Measurements from ENCODE around the gene NSMCE1.
"Not testable (repeated sequence)": the region's sequence is repeated elsewhere in the genome, so short reads cannot be mapped to it uniquely, and the experiment has no call there.

Gene NSMCE1

GRCh38 chr16:27302126-27302525 is 33.6 kb upstream of the NSMCE1 start:
- DNase-seq = no peak

GRCh38 chr16:27301236-27301861 is 32.8 kb upstream of the NSMCE1 start:
- DNase-seq = no peak

- no peak for DNase-seq
Measured at GRCh38 chr16:27298132-27298531, 29.6 kb upstream of the NSMCE1 start.

- DNase-seq = no peak
Measured at GRCh38 chr16:27293343-27293742, 24.8 kb upstream of the NSMCE1 start.

- no peak for DNase-seq
Measured at GRCh38 chr16:27291722-27292240, 23.2 kb upstream of the NSMCE1 start.

GRCh38 chr16:27291106-27291505 is 22.5 kb upstream of the NSMCE1 start:
- DNase-seq = no peak

- no peak for DNase-seq
Measured at GRCh38 chr16:27290562-27290961, 22.0 kb upstream of the NSMCE1 start.

- DNase-seq = no peak
Measured at GRCh38 chr16:27289669-27290068, 21.1 kb upstream of the NSMCE1 start.

GRCh38 chr16:27288313-27288712 is 19.7 kb upstream of the NSMCE1 start:
- DNase-seq = not testable (repeated sequence)

GRCh38 chr16:27287887-27288286 is 19.3 kb upstream of the NSMCE1 start:
- DNase-seq = no peak

GRCh38 chr16:27287051-27287811 is 18.7 kb upstream of the NSMCE1 start:
- no peak for DNase-seq

- no peak for DNase-seq
Measured at GRCh38 chr16:27286451-27286850, 17.9 kb upstream of the NSMCE1 start.

GRCh38 chr16:27285676-27286196 is 17.2 kb upstream of the NSMCE1 start:
- DNase-seq = no peak

GRCh38 chr16:27284865-27285675 is 16.5 kb upstream of the NSMCE1 start:
- DNase-seq = no peak

GRCh38 chr16:27281243-27281642 is 12.7 kb upstream of the NSMCE1 start:
- no peak for DNase-seq

- no peak for DNase-seq
Measured at GRCh38 chr16:27275394-27275793, 6.8 kb upstream of the NSMCE1 start.

- not testable (repeated sequence) for DNase-seq
Measured at GRCh38 chr16:27274424-27274874, 5.9 kb upstream of the NSMCE1 start.

GRCh38 chr16:27273670-27274423 is 5.3 kb upstream of the NSMCE1 start:
- no peak for DNase-seq

GRCh38 chr16:27273330-27273669 is 4.7 kb upstream of the NSMCE1 start:
- no peak for DNase-seq

GRCh38 chr16:27272697-27273096 is 4.1 kb upstream of the NSMCE1 start:
- not testable (repeated sequence) for DNase-seq

- no peak for DNase-seq
Measured at GRCh38 chr16:27272076-27272475, 3.5 kb upstream of the NSMCE1 start.

GRCh38 chr16:27270349-27270748 is 1.8 kb upstream of the NSMCE1 start:
- no peak for DNase-seq
